Measurements from ENCODE around the gene INSYN2B.

Gene INSYN2B

DNA sequence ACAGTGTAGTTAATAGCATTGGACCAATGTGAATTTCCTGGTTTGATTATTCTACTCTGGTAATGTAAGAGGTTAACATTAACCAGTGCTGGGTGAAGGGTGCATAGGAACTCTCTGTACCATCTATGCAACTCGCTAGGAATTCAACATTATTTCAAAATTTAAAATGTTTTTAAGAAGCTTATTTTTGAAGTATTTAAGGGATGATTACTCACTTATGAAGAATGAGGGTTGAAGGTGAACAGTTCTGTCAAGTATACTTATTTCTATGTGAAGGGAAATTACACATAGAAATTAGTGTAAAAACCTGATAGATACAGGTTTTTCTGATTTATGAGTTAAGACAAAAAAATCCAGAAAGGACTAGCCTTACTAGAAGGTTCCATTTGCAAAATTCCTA, 165.8 kb downstream of the INSYN2B start:
- H3K9me3 Mint-ChIP-seq (ENCODE audit: low read depth), result no peaks in the 10 kb centered on the region
- no peak overlapping the region for H3K4me3 Mint-ChIP-seq

More for the DNA sequence above, 165.8 kb downstream of the INSYN2B start:
- Mint-ChIP-seq H3K36me3 (peaks cover 50% of the 10 kb centered on the region), H3K27ac (no peak overlapping the region), H3K27me3 (no peaks in the 10 kb centered on the region), H3K4me1 (ENCODE audit: low read depth) (peaks cover 1% of the 10 kb centered on the region)

All from activated naive CD8-positive, alpha-beta T cell (primary cell).